ENCODE results near the gene AMH.
"Not testable (repeated sequence)": the region's sequence is repeated elsewhere in the genome, so short reads cannot be mapped to it uniquely, and the experiment has no call there.

The AMH gene
- total RNA-seq, result 0.61 to 3.8 reads per million in 2 donors

- no peak for DNase-seq
These were observed at the start of gene AMH for GRCh38 chr19:2249010-2249866. Gene AMH (plus strand): TSS chr19:2249323. CDS start chr19:2249333, 10 bp downstream.

- no peak for DNase-seq
These were observed 49.1 kb upstream of the AMH start for GRCh38 chr19:2199861-2200623.

- not testable (repeated sequence) for DNase-seq
These were observed 48.4 kb upstream of the AMH start for GRCh38 chr19:2200624-2201294.

GRCh38 chr19:2201473-2202148, 47.5 kb upstream of the AMH start:
- no peak for DNase-seq

GRCh38 chr19:2202366-2202765, 46.8 kb upstream of the AMH start:
- DNase-seq, result no peak

DNA sequence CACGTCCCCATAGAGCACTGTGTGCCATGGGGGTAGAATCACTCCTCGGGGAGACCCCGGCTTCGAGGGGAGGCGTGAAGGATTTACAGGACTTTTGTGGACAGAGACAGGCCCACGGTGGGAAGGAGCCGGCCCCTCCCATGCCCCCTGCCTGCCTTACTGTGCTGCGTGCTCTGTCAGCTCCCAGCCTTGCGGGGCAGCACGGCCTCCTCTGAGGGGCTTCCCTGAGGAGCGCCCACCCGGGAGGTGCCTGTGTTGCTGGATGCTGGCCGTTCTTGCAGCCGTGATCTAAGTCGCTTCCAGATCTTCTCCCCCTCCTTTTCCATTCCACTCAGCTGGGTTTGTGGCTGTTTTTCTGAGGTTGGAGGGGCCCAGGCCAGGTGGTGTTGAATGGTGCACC, 42.1 kb upstream of the AMH start:
- no peak for DNase-seq

GRCh38 chr19:2207991-2208860, 40.9 kb upstream of the AMH start:
- no peak for DNase-seq

DNA sequence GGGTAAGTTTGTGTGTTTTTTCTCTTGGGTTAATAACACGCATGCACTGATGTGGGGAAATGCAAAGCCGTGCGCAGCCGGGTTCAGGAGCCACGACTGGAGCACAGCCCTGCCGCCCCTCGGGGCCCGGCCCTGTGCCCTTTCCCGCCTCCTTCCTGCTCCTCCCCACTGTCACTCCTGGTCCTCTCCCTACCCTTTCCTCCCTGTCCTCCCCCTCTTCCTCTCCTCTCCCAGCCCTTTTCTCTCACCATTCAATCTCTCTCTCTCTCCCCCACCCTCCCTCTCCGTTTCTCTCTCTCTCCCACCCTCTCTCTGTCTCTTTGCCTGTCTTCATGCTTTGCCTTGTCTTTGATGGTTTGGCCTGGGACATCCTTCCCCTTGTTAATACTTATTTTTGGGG, 40.1 kb upstream of the AMH start:
- no peak for DNase-seq

GRCh38 chr19:2209408-2209807, 39.7 kb upstream of the AMH start:
- no peak for DNase-seq

- DNase-seq, result no peak
These were observed 38.9 kb upstream of the AMH start for GRCh38 chr19:2210206-2210605.

- no peak for DNase-seq
These were observed 38.0 kb upstream of the AMH start for GRCh38 chr19:2210987-2211740.

DNA sequence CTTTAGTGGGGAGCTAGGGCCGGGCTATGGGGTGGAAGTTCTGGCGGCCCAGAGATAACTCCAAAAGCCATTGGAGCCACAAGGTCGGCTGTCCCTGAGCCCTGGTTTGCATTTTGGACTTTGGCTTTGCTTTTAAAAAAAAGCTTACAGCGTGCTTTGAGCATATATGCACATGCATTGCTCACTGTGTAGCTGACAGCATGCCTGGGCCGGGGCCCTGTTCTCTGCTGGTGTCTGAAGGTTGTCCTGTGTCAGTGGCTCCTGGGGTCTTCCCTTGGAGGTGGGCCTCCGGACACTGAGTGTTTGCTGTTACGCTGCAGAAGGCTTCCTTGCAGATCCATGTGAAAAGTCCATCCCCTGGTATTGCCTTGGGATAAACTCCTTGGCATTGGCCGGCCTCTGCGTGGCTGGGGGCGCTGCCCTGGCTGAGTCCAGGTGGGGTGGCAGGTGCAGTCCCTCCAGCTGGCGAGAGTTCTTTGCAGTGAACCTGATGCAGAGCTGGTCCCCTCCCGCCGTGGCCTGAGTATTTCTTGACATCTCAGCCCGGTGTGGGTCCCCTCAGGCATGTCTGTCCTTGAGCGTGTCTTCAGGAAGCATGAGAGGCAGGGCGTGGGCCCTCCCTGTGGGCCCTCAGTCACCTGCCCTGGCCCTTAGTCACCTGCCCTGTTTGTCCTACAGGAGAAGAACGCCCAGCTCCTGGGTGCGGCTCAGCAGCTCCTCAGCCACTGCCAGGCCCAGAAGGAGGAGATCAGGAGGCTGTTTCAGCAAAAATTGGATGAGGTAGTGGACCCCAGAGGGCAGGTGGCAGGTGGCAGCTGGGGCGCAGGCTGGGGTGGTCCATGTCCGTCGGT, 36.0 kb upstream of the AMH start:
- DNase-seq, result no peak

GRCh38 chr19:2213799-2214198, 35.3 kb upstream of the AMH start:
- DNase-seq, result no peak

DNA sequence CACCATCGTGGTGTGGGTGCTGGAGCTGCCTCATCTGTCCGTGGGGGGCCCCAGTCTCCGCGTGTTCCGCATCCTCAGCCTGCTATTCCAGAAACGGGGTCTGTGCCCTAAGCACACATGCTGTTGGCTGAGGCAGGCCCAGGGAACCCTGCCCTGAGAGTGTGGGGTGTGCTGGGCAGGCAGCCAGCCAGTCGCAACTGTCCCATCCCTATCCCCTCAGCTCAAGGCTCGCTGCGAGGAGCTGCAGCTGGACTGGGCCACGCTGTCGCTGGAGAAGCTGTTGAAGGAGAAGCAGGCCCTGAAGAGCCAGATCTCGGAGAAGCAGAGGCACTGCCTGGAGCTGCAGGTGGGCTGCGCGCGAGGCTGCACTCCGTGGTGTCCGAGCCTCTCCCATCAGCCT, 34.9 kb upstream of the AMH start:
- no peak for DNase-seq

- no peak for DNase-seq
These were observed 33.8 kb upstream of the AMH start for GRCh38 chr19:2215281-2215751.

GRCh38 chr19:2216361-2217225, 32.5 kb upstream of the AMH start:
- no peak for DNase-seq

DNA sequence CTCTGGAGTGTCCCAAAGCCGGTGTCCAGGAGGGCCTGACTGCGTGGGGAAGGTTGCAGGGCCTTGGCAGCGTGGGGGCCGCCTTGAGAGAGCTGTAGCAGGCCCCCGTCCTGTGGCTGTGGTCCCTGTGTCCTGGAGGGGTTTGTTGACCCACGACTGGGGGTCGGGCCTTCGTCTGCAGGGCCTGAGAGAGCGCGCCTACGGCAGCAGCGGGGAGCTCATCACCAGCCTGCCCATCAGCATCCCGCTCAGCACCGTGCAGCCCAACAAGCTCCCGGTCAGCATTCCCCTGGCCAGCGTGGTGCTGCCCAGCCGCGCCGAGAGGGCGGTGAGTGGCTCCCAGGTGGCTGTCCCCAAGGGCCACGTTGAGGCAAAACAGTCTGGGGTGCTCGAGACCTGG, 31.5 kb upstream of the AMH start:
- DNase-seq, result no peak

DNA sequence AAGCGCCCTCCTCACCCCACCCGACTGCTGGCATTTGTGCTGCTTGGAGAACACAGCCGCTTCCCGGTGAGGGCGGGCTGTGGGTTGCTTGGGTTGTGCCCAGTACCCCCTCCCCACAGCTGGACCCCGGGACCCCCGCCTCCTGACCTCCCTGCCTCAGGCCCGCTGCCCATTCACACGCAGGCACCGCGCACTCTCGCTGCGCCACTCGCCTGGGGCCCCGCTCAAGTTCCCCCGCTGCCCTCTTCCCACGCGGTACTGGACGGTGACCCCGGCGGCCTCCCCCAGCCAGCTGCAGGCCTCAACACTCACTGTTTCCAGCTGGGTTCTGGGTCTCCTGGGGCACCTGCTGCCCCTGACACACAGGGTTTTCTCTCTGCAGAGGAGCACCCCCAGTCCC, 29.4 kb upstream of the AMH start:
- no peak for DNase-seq

DNA sequence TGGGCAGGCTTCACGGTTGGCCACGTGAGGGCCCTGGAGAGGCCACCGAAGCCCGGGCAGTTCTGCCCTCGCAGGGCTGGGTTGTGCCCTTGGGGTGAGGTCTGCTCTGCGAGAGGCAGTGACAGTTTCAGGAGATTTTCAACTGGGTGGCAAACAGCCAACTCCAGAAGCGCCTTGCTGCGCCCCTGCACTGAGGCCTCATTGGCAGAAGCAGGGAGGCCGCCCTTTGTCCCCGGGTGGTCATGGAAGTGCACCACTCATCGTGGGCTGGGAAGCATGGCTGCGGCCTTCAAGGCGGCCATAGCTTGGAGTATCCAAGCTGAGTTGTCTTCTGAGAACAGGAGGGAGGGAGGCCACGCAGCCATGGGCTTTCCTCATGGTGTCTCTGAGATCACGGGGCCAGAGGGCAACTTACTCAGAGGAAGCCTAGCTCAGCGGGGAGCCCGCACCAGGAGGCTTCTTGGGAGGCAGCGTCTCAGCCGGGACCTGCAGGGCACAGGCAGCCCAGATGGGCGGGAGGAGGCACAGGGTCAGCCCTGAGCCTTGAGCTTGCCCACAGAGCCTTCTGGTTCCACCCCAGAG, 27.8 kb upstream of the AMH start:
- DNase-seq, result no peak

All from activated gamma-delta T cell (primary cell).